HCT116 (cell line): ENCODE data around the gene TBKBP1.

ENCODE experiments used
- CTCF ChIP-seq, 3 experiments: fragments of 200-600 bp in 1 of 3; sonication (generic) in 1 of 3; IDR thresholded peaks in 2 of 3; conservative IDR thresholded peaks in 1 of 3; 2 replicates each; pipeline ENCODE4 v1.5.1; 2012 to 2017; ENCODE audit warnings: low read depth in 2 of 3, low read length in 2 of 3, antibody characterized with exemption in 1 of 3, borderline replicate concordance in 1 of 3, control low read depth in 1 of 3, mild to moderate bottlenecking in 1 of 3, mixed read lengths in 1 of 3, mixed run types in 1 of 3, moderate library complexity in 1 of 3; ENCODE audit not compliant: insufficient read depth in 1 of 3
- EGR1 ChIP-seq: IDR thresholded peaks from 2 replicates; pipeline ENCODE4 v1.6.1; 2012; ENCODE audit warnings: low read depth
- ELF1 ChIP-seq: IDR thresholded peaks from 2 replicates; pipeline ENCODE4 v1.6.1; 2012; ENCODE audit warnings: low read depth, borderline replicate concordance
- EZH2 ChIP-seq: fragments of 200-600 bp; sonication (generic); IDR thresholded peaks from 2 replicates; pipeline ENCODE4 v1.6.1; 2017; ENCODE audit warnings: antibody characterized with exemption, mixed run types
- EZH2phosphoT487 ChIP-seq: fragments of 200-600 bp; IDR thresholded peaks from 2 replicates; pipeline ENCODE4 v1.6.1; 2018; ENCODE audit warnings: antibody characterized with exemption, borderline replicate concordance
- FOSL1 ChIP-seq: IDR thresholded peaks from 2 replicates; pipeline ENCODE4 v1.6.1; 2012; ENCODE audit warnings: low read depth
- MAX ChIP-seq: IDR thresholded peaks from 2 replicates; pipeline ENCODE4 v1.6.1; 2012
- POLR2A ChIP-seq: IDR thresholded peaks from 2 replicates; pipeline ENCODE4 v1.7.0; 2011; ENCODE audit warnings: borderline replicate concordance; ENCODE audit not compliant: insufficient read depth, insufficient read length; ENCODE audit errors: extremely low read depth
- POLR2AphosphoS5 ChIP-seq: IDR thresholded peaks from 2 replicates; pipeline ENCODE4 v1.6.1; 2011; ENCODE audit warnings: mild to moderate bottlenecking, low read depth, low read length, moderate library complexity
- YY1 ChIP-seq: IDR thresholded peaks from 2 replicates; pipeline ENCODE4 v1.6.1; 2011; ENCODE audit warnings: low read length, low read depth, moderate library complexity, mild to moderate bottlenecking; ENCODE audit not compliant: insufficient replicate concordance; ENCODE audit errors: extremely low read depth
- ZFX ChIP-seq: fragments of 450-650 bp; IDR thresholded peaks from 2 replicates; pipeline ENCODE4 v1.6.1; 2017

- TF ChIP-seq ZFX = no peak
- no peak for TF ChIP-seq CTCF (IDR thresholded peaks at IDR 0.05 in 2 of 3, conservative IDR thresholded peaks at IDR 0.05 in 1 of 3; ENCODE audit: borderline replicate concordance in 1 of 3, insufficient read depth in 1 of 3, low read depth in 2 of 3, low read length in 2 of 3)
- TF ChIP-seq EZH2phosphoT487 = no peak
- TF ChIP-seq EZH2 = no peak
- TF ChIP-seq POLR2A = no peak
- no peak for TF ChIP-seq FOSL1
- TF ChIP-seq EGR1 = no peak
- no peak for TF ChIP-seq POLR2AphosphoS5
- no peak for TF ChIP-seq ELF1
- no peak for TF ChIP-seq YY1
- TF ChIP-seq MAX = no peak
Observed at GRCh38 chr17:47708312-47708863, 14.4 kb downstream of the TBKBP1 start.
